ENCODE measurements around the gene GATC. TPM values are rescaled to one million over a fixed set of nuclear protein-coding genes. Genes with fewer than 3 reads are reported as not detected.

The GATC gene
- total and polyA plus RNA-seq, 2 experiments from 2014 or later: 12.7 to 19.3 TPM

GRCh38 chr12:120504587-120504986, 58.3 kb downstream of the GATC start:
- no peak overlapping the region for H3K27ac ChIP-seq
- no peak for TF ChIP-seq CTCF (IDR thresholded peaks at IDR 0.05; ENCODE audit: low read depth, low read length)
- H3K4me1 ChIP-seq (ENCODE audit: low read depth): no peaks in the 10 kb centered on the region
- H3K4me3 ChIP-seq: no peak overlapping the region
- DNase-seq (ENCODE audit: low read depth in 1 of 2, low spot score in 1 of 2): no peak
- no peaks in the 10 kb centered on the region for H3K27me3 ChIP-seq
- peaks cover 29% of the 10 kb centered on the region for H3K36me3 ChIP-seq
- H3K9me3 ChIP-seq (ENCODE audit: low read depth): no peaks in the 10 kb centered on the region

- Histone ChIP-seq H3K4me3 (no peak overlapping the region), H3K27ac (no peak overlapping the region), H3K9me3 (ENCODE audit: low read depth) (no peaks in the 10 kb centered on the region), H3K4me1 (ENCODE audit: low read depth) (no peaks in the 10 kb centered on the region), H3K36me3 (peaks cover 30% of the 10 kb centered on the region), H3K27me3 (no peaks in the 10 kb centered on the region)
- no peak for DNase-seq (ENCODE audit: low read depth in 1 of 2, low spot score in 1 of 2)
- TF ChIP-seq CTCF (IDR thresholded peaks at IDR 0.05; ENCODE audit: low read depth, low read length): no peak
These were observed 62.3 kb downstream of the GATC start for GRCh38 chr12:120508537-120508936.

Other genes with a start within 250 kb of the GATC start
- 3,916 and 4,641 TPM in 2 replicates for gene RPLP0, start 245.3 kb upstream of the GATC start, total RNA-seq
- 904 and 1,089 TPM in 2 replicates for gene RPLP0, start 245.3 kb upstream of the GATC start, polyA plus RNA-seq
- 43.8 and 48.6 TPM in 2 replicates for gene PXN, start 180.7 kb upstream of the GATC start, total RNA-seq
- 67.9 TPM in 2 replicates for gene PXN, start 180.7 kb upstream of the GATC start, polyA plus RNA-seq
- not detected in 2 replicates for gene RNU4-2, start 154.5 kb upstream of the GATC start, total RNA-seq
- gene RNU4-2, start 154.5 kb upstream of the GATC start, polyA plus RNA-seq: not detected in 2 replicates
- not detected in 2 replicates for gene RNU4-1, start 153.2 kb upstream of the GATC start, total RNA-seq
- not detected in 2 replicates for gene RNU4-1, start 153.2 kb upstream of the GATC start, polyA plus RNA-seq
- gene SIRT4, start 144.1 kb upstream of the GATC start, total RNA-seq: 7.4 and 10.3 TPM in 2 replicates
- 6.7 and 15.8 TPM in 2 replicates for gene SIRT4, start 144.1 kb upstream of the GATC start, polyA plus RNA-seq
- gene PLA2G1B, start 118.7 kb upstream of the GATC start, total RNA-seq: not detected in 2 replicates
- not detected in 2 replicates for gene PLA2G1B, start 118.7 kb upstream of the GATC start, polyA plus RNA-seq
- 22.5 and 28.8 TPM in 2 replicates for gene MSI1, start 77.3 kb upstream of the GATC start, total RNA-seq
- gene MSI1, start 77.3 kb upstream of the GATC start, polyA plus RNA-seq: 26.2 and 38.7 TPM in 2 replicates
- gene COX6A1, start 8.3 kb upstream of the GATC start, total RNA-seq: 759 and 1,227 TPM in 2 replicates
- gene COX6A1, start 8.3 kb upstream of the GATC start, polyA plus RNA-seq: 1,076 and 1,511 TPM in 2 replicates
- gene TRIAP1, start 60 bp upstream of the GATC start, total RNA-seq: 11.9 and 21.1 TPM in 2 replicates
- 41.9 and 58.8 TPM in 2 replicates for gene TRIAP1, start 60 bp upstream of the GATC start, polyA plus RNA-seq
- 126 and 131 TPM in 2 replicates for gene SRSF9, start 23.3 kb downstream of the GATC start, total RNA-seq
- 195 and 205 TPM in 2 replicates for gene SRSF9, start 23.3 kb downstream of the GATC start, polyA plus RNA-seq
- 186 and 248 TPM in 2 replicates for gene DYNLL1, start 49.7 kb downstream of the GATC start, total RNA-seq
- 534 and 546 TPM in 2 replicates for gene DYNLL1, start 49.7 kb downstream of the GATC start, polyA plus RNA-seq
- gene COQ5, start 82.7 kb downstream of the GATC start, total RNA-seq: 61.8 and 67.2 TPM in 2 replicates
- gene COQ5, start 82.7 kb downstream of the GATC start, polyA plus RNA-seq: 99.3 and 112 TPM in 2 replicates
- 107 and 122 TPM in 2 replicates for gene RNF10, start 87.9 kb downstream of the GATC start, total RNA-seq
- 210 and 227 TPM in 2 replicates for gene RNF10, start 87.9 kb downstream of the GATC start, polyA plus RNA-seq
- 27.9 and 32.8 TPM in 2 replicates for gene POP5, start 135.0 kb downstream of the GATC start, total RNA-seq
- gene POP5, start 135.0 kb downstream of the GATC start, polyA plus RNA-seq: 59.2 and 75.3 TPM in 2 replicates
- not detected in 2 replicates for gene CABP1, start 194.2 kb downstream of the GATC start, total RNA-seq
- gene CABP1, start 194.2 kb downstream of the GATC start, polyA plus RNA-seq: not detected in 2 replicates
- gene MLEC, start 240.7 kb downstream of the GATC start, total RNA-seq: 122 and 137 TPM in 2 replicates
- gene MLEC, start 240.7 kb downstream of the GATC start, polyA plus RNA-seq: 159 and 215 TPM in 2 replicates